OCI-LY1 (cell line): Measurements from ENCODE around the gene OR5M8.

Source experiments
- H2AFZ ChIP-seq: fragments of 200-600 bp; sonication (generic), shearing (Covaris generic); 2 replicates; pipeline ENCODE4 v1.6.0; 2014; ENCODE audit warnings: antibody characterized with exemption, mild to moderate bottlenecking, low read length
- H3F3A ChIP-seq: fragments of 200-600 bp; sonication (generic), shearing (Covaris generic); 2 replicates; pipeline ENCODE4 v1.6.0; 2014; ENCODE audit warnings: mild to moderate bottlenecking, antibody characterized with exemption, low read length, moderate library complexity; ENCODE audit not compliant: insufficient read depth
- H3K27ac ChIP-seq: fragments of 200-600 bp; sonication (generic); 2 replicates; pipeline ENCODE4 v1.5.1; 2014; ENCODE audit warnings: low read length, mixed run types, mild to moderate bottlenecking, low read depth; ENCODE audit not compliant: poor library complexity, severe bottlenecking
- H3K27me3 ChIP-seq: fragments of 200-600 bp; sonication (generic); 2 replicates; pipeline ENCODE4 v1.6.0; 2014; ENCODE audit warnings: antibody characterized with exemption, mild to moderate bottlenecking, low read length, moderate library complexity; ENCODE audit not compliant: insufficient read depth
- H3K36me3 ChIP-seq: fragments of 200-600 bp; sonication (generic); 2 replicates; pipeline ENCODE4 v1.6.1; 2014; ENCODE audit warnings: mild to moderate bottlenecking, antibody characterized with exemption, low read length, moderate library complexity, mixed read lengths; ENCODE audit not compliant: insufficient read depth
- H3K4me1 ChIP-seq: fragments of 200-600 bp; sonication (generic); 2 replicates; pipeline ENCODE4 v1.5.1; 2014; ENCODE audit warnings: mild to moderate bottlenecking, low read length, moderate library complexity; ENCODE audit not compliant: insufficient read depth, severe bottlenecking
- H3K4me2 ChIP-seq: fragments of 200-600 bp; sonication (generic), shearing (Covaris generic); 2 replicates; pipeline ENCODE4 v1.6.1; 2014; ENCODE audit warnings: low read length
- H3K4me3 ChIP-seq: fragments of 200-600 bp; sonication (generic); 2 replicates; pipeline ENCODE4 v1.5.1; 2014; ENCODE audit warnings: low read length, low read depth, mild to moderate bottlenecking, mixed read lengths; ENCODE audit not compliant: poor library complexity, severe bottlenecking
- H3K79me2 ChIP-seq: fragments of 200-600 bp; shearing (Covaris generic); 2 replicates; pipeline ENCODE4 v1.6.1; 2016; ENCODE audit warnings: mixed run types, low read length, mixed read lengths; ENCODE audit not compliant: insufficient read depth
- H3K9ac ChIP-seq: fragments of 200-600 bp; sonication (generic), shearing (Covaris generic); 2 replicates; pipeline ENCODE4 v1.6.1; 2014; ENCODE audit warnings: mild to moderate bottlenecking, low read length, mixed read lengths
- H3K9me2 ChIP-seq: fragments of 200-600 bp; sonication (generic), shearing (Covaris generic); 2 replicates; pipeline ENCODE4 v1.6.1; 2014; ENCODE audit warnings: low read depth, mild to moderate bottlenecking, low read length, mixed read lengths
- H3K9me3 ChIP-seq: fragments of 200-600 bp; shearing (Covaris generic); 2 replicates; pipeline ENCODE4 v1.6.1; 2014; ENCODE audit warnings: low read length, mixed read lengths
- H4K20me1 ChIP-seq: fragments of 200-600 bp; sonication (generic), shearing (Covaris generic); 2 replicates; pipeline ENCODE4 v1.6.0; 2016; ENCODE audit warnings: mild to moderate bottlenecking, low read length; ENCODE audit not compliant: insufficient read depth
- EZH2 ChIP-seq: fragments of 200-600 bp; sonication (generic), shearing (Covaris generic); IDR thresholded peaks from 2 replicates; pipeline ENCODE4 v1.8.0; 2017; ENCODE audit warnings: borderline replicate concordance, mixed run types, mild to moderate bottlenecking, antibody characterized with exemption, low read length, moderate library complexity, mixed read lengths
- TF ChIP-seq, protein P1 (sequence below): fragments of 200-600 bp; sonication (generic), shearing (Covaris generic); IDR thresholded peaks from 2 replicates; pipeline ENCODE4 v1.5.1; 2017; ENCODE audit warnings: mild to moderate bottlenecking, antibody characterized with exemption, low read length, moderate library complexity, mixed read lengths

The OR5M8 gene

DNA sequence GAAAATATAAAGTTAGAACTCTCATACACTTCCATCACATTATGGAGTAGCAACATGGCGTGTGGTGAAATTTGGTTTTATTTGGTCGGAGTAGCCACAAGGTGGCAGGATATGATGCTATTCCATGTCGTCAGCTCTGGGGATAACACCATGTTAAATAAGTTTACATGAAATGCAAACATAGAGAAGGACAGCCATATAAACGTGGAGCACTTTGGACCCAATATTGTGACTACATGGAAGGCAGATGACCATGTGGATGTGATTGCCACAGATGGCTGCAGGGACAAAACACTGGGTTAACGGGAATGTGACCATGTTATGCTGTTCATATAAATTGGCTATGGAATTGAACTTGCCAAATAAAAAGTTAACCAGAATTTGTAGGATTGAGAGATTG, 30.8 kb upstream of the OR5M8 start:
- Histone ChIP-seq H3K4me2 (no peak overlapping the region), H3K27ac (no peak overlapping the region), H3K79me2 (no peaks in the 10 kb centered on the region), H3K36me3 (no peaks in the 10 kb centered on the region), H3K9ac (no peak overlapping the region), H3K9me3 (no peaks in the 10 kb centered on the region), H2AFZ (no peak overlapping the region), H3K27me3 (no peaks in the 10 kb centered on the region), H3K4me1 (no peaks in the 10 kb centered on the region), H3F3A (no peaks in the 10 kb centered on the region), H3K9me2 (no peaks in the 10 kb centered on the region), H3K4me3 (no peak overlapping the region), H4K20me1 (no peaks in the 10 kb centered on the region)
- TF ChIP-seq, protein P1, sequence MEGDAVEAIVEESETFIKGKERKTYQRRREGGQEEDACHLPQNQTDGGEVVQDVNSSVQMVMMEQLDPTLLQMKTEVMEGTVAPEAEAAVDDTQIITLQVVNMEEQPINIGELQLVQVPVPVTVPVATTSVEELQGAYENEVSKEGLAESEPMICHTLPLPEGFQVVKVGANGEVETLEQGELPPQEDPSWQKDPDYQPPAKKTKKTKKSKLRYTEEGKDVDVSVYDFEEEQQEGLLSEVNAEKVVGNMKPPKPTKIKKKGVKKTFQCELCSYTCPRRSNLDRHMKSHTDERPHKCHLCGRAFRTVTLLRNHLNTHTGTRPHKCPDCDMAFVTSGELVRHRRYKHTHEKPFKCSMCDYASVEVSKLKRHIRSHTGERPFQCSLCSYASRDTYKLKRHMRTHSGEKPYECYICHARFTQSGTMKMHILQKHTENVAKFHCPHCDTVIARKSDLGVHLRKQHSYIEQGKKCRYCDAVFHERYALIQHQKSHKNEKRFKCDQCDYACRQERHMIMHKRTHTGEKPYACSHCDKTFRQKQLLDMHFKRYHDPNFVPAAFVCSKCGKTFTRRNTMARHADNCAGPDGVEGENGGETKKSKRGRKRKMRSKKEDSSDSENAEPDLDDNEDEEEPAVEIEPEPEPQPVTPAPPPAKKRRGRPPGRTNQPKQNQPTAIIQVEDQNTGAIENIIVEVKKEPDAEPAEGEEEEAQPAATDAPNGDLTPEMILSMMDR: peak; percentile 23; the same call in 1 of the 2 replicates
- TF ChIP-seq EZH2: no peak

DNA sequence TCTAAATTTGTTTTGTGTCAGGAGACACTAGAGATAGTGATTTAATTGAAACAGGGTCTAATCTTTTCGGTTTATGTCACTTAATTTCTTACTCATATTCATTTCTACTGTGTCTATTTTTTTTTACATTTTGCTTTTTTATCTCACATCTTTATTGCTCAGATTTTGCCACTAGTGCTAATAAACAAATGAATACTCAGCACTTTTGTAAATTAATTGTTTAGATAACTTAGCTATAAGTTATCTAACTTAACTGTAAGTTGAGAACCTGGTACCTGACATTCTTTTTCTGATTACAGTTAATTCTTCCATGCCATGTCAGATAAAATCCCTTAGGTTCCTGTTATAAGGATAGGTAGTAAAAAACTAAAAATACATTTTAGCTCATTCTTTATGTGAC, 22.1 kb upstream of the OR5M8 start:
- no peak overlapping the region for H3K27ac ChIP-seq
- no peaks in the 10 kb centered on the region for H3K27me3 ChIP-seq
- H3F3A ChIP-seq: no peaks in the 10 kb centered on the region
- no peak overlapping the region for H3K4me2 ChIP-seq
- H3K36me3 ChIP-seq: no peaks in the 10 kb centered on the region
- H3K9me3 ChIP-seq: no peaks in the 10 kb centered on the region
- H2AFZ ChIP-seq: no peak overlapping the region
- H3K9ac ChIP-seq: no peak overlapping the region
- H3K79me2 ChIP-seq: no peaks in the 10 kb centered on the region
- no peaks in the 10 kb centered on the region for H4K20me1 ChIP-seq
- no peak for TF ChIP-seq EZH2
- no peaks in the 10 kb centered on the region for H3K9me2 ChIP-seq
- H3K4me3 ChIP-seq: no peak overlapping the region
- H3K4me1 ChIP-seq: no peaks in the 10 kb centered on the region

DNA sequence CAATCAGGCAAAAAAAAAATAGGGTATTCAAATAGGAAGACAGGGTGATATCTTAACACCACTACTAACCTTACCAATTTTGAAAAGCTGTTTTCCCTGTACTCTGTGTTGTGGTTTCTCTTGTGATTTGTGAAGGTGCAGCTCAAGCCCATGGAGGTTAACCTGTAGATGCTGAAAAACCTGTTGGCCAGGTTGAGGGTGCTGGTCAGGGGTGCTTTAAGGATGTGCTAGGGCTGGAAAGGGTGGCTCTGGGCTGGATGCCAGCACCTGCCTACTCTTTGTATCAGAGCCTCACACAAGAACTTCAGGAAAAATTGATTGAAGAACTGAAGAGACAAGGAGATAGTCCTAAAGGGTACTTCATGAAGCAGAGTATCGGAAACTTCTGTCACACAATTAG, 18.3 kb upstream of the OR5M8 start:
- Histone ChIP-seq H3K36me3 (no peaks in the 10 kb centered on the region), H3K27ac (no peak overlapping the region), H3K79me2 (no peaks in the 10 kb centered on the region), H4K20me1 (no peaks in the 10 kb centered on the region), H3K27me3 (no peaks in the 10 kb centered on the region), H3K9me2 (no peaks in the 10 kb centered on the region), H3K4me3 (no peak overlapping the region), H3F3A (no peaks in the 10 kb centered on the region), H3K4me2 (no peak overlapping the region), H3K4me1 (no peaks in the 10 kb centered on the region), H2AFZ (no peak overlapping the region), H3K9me3 (no peaks in the 10 kb centered on the region), H3K9ac (no peak overlapping the region)
- TF ChIP-seq EZH2: no peak
- TF ChIP-seq, protein P1: no peak

DNA sequence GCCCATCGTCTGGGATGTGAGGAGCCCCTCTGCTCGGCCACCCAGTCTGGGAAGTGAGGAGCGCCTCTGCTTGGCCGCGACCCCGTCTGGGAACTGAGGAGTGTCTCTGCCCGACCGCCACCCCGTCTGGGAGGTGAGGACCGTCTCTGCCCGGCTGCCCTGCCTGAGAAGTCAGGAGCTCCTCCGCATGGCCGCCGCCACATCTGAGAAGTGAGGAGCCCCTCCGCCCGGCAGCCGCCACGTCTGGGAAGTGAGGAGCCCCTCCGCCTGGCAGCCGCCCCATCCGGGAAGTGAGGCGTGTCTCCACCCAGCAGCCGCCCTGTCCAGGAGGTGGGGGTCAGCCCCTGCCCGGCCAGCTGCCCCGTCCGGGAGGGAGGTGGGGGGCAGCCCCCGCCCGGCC, 5.8 kb upstream of the OR5M8 start:
- no peaks in the 10 kb centered on the region for H3K9me3 ChIP-seq
- no peaks in the 10 kb centered on the region for H4K20me1 ChIP-seq
- no peak overlapping the region for H3K4me2 ChIP-seq
- no peaks in the 10 kb centered on the region for H3F3A ChIP-seq
- no peak overlapping the region for H3K9ac ChIP-seq
- no peaks in the 10 kb centered on the region for H3K4me1 ChIP-seq
- no peaks in the 10 kb centered on the region for H3K27me3 ChIP-seq
- no peaks in the 10 kb centered on the region for H3K79me2 ChIP-seq
- no peaks in the 10 kb centered on the region for H3K9me2 ChIP-seq
- no peak overlapping the region for H2AFZ ChIP-seq
- H3K36me3 ChIP-seq: no peaks in the 10 kb centered on the region
- TF ChIP-seq EZH2: no peak
- TF ChIP-seq, protein P1: no peak
- H3K27ac ChIP-seq: no peak overlapping the region
- H3K4me3 ChIP-seq: no peak overlapping the region
